DND-41 (cell line): ENCODE data around the gene MED31.

ENCODE experiments used
- ATAC-seq: fragments of 200-7000 bp; cut with Tn5 transposase; 3 replicates; pipeline ENCODE4 v1.9.1; 2021; ENCODE audit warnings: low read depth; ENCODE audit not compliant: insufficient read depth
- DNase-seq: peaks from one replicate; pipeline ENCODE4 v3.0.0-alpha.2; 2020
- H2AFZ ChIP-seq: 2 replicates; pipeline ENCODE4 v1.6.0; 2012; ENCODE audit warnings: low read depth, low read length
- H3K27ac ChIP-seq: 2 replicates; pipeline ENCODE4 v1.5.1; 2012; ENCODE audit warnings: low read length, inconsistent platforms
- H3K27me3 ChIP-seq: fragments of 200-600 bp; sonication (generic); 2 replicates; pipeline ENCODE4 v1.6.0; 2012; ENCODE audit warnings: low read length, mild to moderate bottlenecking, inconsistent platforms; ENCODE audit not compliant: insufficient read depth, poor library complexity
- H3K36me3 ChIP-seq: 2 replicates; pipeline ENCODE4 v1.5.1; 2012; ENCODE audit warnings: low read length, inconsistent platforms; ENCODE audit not compliant: insufficient read depth
- H3K4me1 ChIP-seq: 2 replicates; pipeline ENCODE4 v1.5.1; 2012; ENCODE audit warnings: mild to moderate bottlenecking, low read length; ENCODE audit not compliant: insufficient read depth
- H3K4me2 ChIP-seq: 2 replicates; pipeline ENCODE4 v1.6.0; 2012; ENCODE audit warnings: mild to moderate bottlenecking, moderate library complexity, low read length, inconsistent platforms; ENCODE audit not compliant: insufficient read depth
- H3K4me3 ChIP-seq, 2 experiments: fragments of 200-600 bp in 1 of 2; shearing (Covaris generic) in 1 of 2; 2 replicates each; pipeline ENCODE4 v1.5.1; 2012 to 2016; ENCODE audit warnings: inconsistent platforms in 2 of 2, low read length in 2 of 2, mild to moderate bottlenecking in 2 of 2, low read depth in 1 of 2, moderate library complexity in 1 of 2
- H3K79me2 ChIP-seq: 2 replicates; pipeline ENCODE4 v1.6.0; 2012; ENCODE audit warnings: low read length, inconsistent platforms; ENCODE audit not compliant: insufficient read depth
- H3K9ac ChIP-seq: 2 replicates; pipeline ENCODE4 v1.6.0; 2012; ENCODE audit warnings: low read depth, mild to moderate bottlenecking, inconsistent platforms, low read length, moderate library complexity
- H3K9me3 ChIP-seq: 2 replicates; pipeline ENCODE4 v1.5.1; 2012; ENCODE audit warnings: low read length, moderate library complexity, mild to moderate bottlenecking, inconsistent platforms; ENCODE audit not compliant: insufficient read depth, severe bottlenecking
- H4K20me1 ChIP-seq: 2 replicates; pipeline ENCODE4 v1.6.0; 2012; ENCODE audit warnings: low read length; ENCODE audit not compliant: insufficient read depth
- CTCF ChIP-seq: IDR thresholded peaks from 2 replicates; pipeline ENCODE4 v1.5.1; 2012; ENCODE audit warnings: borderline replicate concordance, low read length, moderate library complexity, mild to moderate bottlenecking; ENCODE audit not compliant: poor library complexity, severe bottlenecking; ENCODE audit errors: extremely low read depth
- EZH2 ChIP-seq: IDR thresholded peaks from 3 replicates; pipeline ENCODE4 v1.6.1; 2012; ENCODE audit warnings: borderline replicate concordance, low read depth, mild to moderate bottlenecking, moderate library complexity, low read length, inconsistent platforms; ENCODE audit not compliant: severe bottlenecking

Gene MED31

GRCh38 chr17:6691546-6691945 lies 40.1 kb upstream of the MED31 start:
- Histone ChIP-seq H3K36me3 (no peaks in the 10 kb centered on the region), H4K20me1 (no peaks in the 10 kb centered on the region; the same call in 1 of the 2 replicates), H3K4me3 (no peak overlapping the region), H3K27me3 (peaks cover 15% of the 10 kb centered on the region), H2AFZ (no peak overlapping the region), H3K4me2 (no peak overlapping the region), H3K4me1 (no peaks in the 10 kb centered on the region), H3K79me2 (no peaks in the 10 kb centered on the region), H3K27ac (no peak overlapping the region), H3K9ac (no peak overlapping the region), H3K9me3 (no peaks in the 10 kb centered on the region)
- DNase-seq (no peak), ATAC-seq (no peak)
- TF ChIP-seq EZH2 (no peak), CTCF (no peak)

GRCh38 chr17:6690641-6691040 lies 39.2 kb upstream of the MED31 start:
- ATAC-seq (no peak), DNase-seq (no peak)
- Histone ChIP-seq H3K27me3 (peaks cover 13% of the 10 kb centered on the region), H3K4me3 (no peak overlapping the region), H2AFZ (no peak overlapping the region), H3K79me2 (no peaks in the 10 kb centered on the region), H3K9me3 (no peaks in the 10 kb centered on the region), H3K9ac (no peak overlapping the region), H3K27ac (no peak overlapping the region), H3K36me3 (no peaks in the 10 kb centered on the region), H3K4me1 (no peaks in the 10 kb centered on the region), H4K20me1 (no peaks in the 10 kb centered on the region; the same call in 1 of the 2 replicates), H3K4me2 (no peak overlapping the region)
- TF ChIP-seq CTCF: no peak
- TF ChIP-seq EZH2: no peak

GRCh38 chr17:6688944-6689343 lies 37.5 kb upstream of the MED31 start:
- no peaks in the 10 kb centered on the region for H3K9me3 ChIP-seq
- H3K9ac ChIP-seq: no peak overlapping the region
- ATAC-seq (no peak), DNase-seq (no peak)
- no peak overlapping the region for H3K4me2 ChIP-seq
- H3K27me3 ChIP-seq: peaks cover 16% of the 10 kb centered on the region
- no peaks in the 10 kb centered on the region; the same call in 1 of the 2 replicates for H4K20me1 ChIP-seq
- H3K4me3 ChIP-seq: no peak overlapping the region
- no peaks in the 10 kb centered on the region for H3K4me1 ChIP-seq
- H3K27ac ChIP-seq: no peak overlapping the region
- no peak overlapping the region for H2AFZ ChIP-seq
- H3K79me2 ChIP-seq: no peaks in the 10 kb centered on the region
- H3K36me3 ChIP-seq: no peaks in the 10 kb centered on the region
- no peak for TF ChIP-seq CTCF
- no peak for TF ChIP-seq EZH2

GRCh38 chr17:6686026-6686425 lies 34.6 kb upstream of the MED31 start:
- H3K27me3 ChIP-seq: peaks cover 25% of the 10 kb centered on the region
- peaks cover 6% of the 10 kb centered on the region; the same call in 1 of the 2 replicates for H4K20me1 ChIP-seq
- H3K9me3 ChIP-seq: no peaks in the 10 kb centered on the region
- no peaks in the 10 kb centered on the region for H3K79me2 ChIP-seq
- no peaks in the 10 kb centered on the region for H3K4me1 ChIP-seq
- ATAC-seq: no peak
- no peak overlapping the region for H3K4me2 ChIP-seq
- H2AFZ ChIP-seq: no peak overlapping the region
- no peak for TF ChIP-seq EZH2
- no peak for TF ChIP-seq CTCF
- H3K36me3 ChIP-seq: no peaks in the 10 kb centered on the region
- H3K27ac ChIP-seq: no peak overlapping the region
- H3K4me3 ChIP-seq: no peak overlapping the region
- no peak overlapping the region for H3K9ac ChIP-seq
- no peak for DNase-seq
